Measurements from ENCODE around the gene EARS2. TPM values are rescaled to one million over a fixed set of nuclear protein-coding genes. Genes with fewer than 3 reads are reported as not detected.

EARS2 gene
- total and polyA plus RNA-seq, 9 of the 15 experiments (the other 6 are each of a cell fraction or from before 2014, with no cell fraction given) = 17.6 to 58.6 (median 36.3) TPM

DNA sequence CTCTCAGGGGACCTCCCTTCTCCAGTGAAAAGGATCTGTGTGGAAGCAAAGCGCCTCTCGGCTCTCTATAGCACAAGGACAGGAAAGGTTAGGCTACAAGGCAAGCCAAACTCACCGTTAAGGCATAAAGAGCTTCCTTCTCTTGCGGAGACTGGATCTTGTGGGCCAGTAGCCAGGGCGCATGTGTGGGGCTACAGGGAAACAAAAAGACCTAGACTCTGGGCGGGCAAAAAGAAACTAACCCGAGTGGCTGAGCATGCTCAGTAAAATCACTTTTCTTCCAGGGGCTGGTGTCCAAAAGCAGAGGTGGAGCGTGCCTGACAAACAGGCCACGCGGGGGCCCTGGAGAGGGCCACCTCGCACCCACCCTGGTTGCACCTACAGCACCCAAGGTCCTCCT is 63.0 kb downstream of the EARS2 start:
- in situ Hi-C loops (cut with MboI) (no loop called here), intact Hi-C loops (cut with micrococcal nuclease) (no loop called here)
- DNase-seq (ENCODE audit: extremely low read depth in 1 of 4, low spot score in 3 of 4) (peak in 1 of 4 experiments; percentile 15), FAIRE-seq (no peak), ATAC-seq (no peak)
- H3K27me3 ChIP-seq (ENCODE audit: control insufficient read depth in 2 of 2, insufficient read depth in 2 of 2, low read length in 2 of 2) = no peaks in the 10 kb centered on the region
- no peak overlapping the region for H3K4me2 ChIP-seq (ENCODE audit: insufficient read depth, low read length)
- H3K4me1 ChIP-seq (replicated peaks in 1 of 2; ENCODE audit: control insufficient read depth in 2 of 2, insufficient read depth in 2 of 2, low read length in 2 of 2) = peaks cover 10 to 20% of the 10 kb centered on the region in 2 experiments; a peak in 4 of 5 replicates
- H3K4me3 ChIP-seq = no peak overlapping the region
- peak overlapping the region in 1 of 2 experiments; percentile 40; a peak in 1 of 4 replicates for H3K9ac ChIP-seq (ENCODE audit: insufficient read depth in 1 of 2, low read depth in 2 of 2, low read length in 2 of 2)
- no TSS peak for BruUV-seq (replicated peaks)
- ChIA-PET CTCF (ENCODE audit: low intra/inter-chr PET ratio) (no interaction called here), POLR2A (no interaction called here)
- H3K9me1 ChIP-seq (ENCODE audit: control insufficient read depth, insufficient read depth, low read length) = no peaks in the 10 kb centered on the region
- peaks cover 32% of the 10 kb centered on the region for H3K79me2 ChIP-seq (ENCODE audit: control insufficient read depth, insufficient read depth, low read length)
- no peak overlapping the region for H3K27ac ChIP-seq (ENCODE audit: extremely low read depth, low read depth, low read length)
- WGBS (ENCODE audit: insufficient coverage, low coverage, missing lambda C conversion rate) = 88% methylated on average over 8 of the region's 11 CpGs
- no peaks in the 10 kb centered on the region for H3K9me3 ChIP-seq (replicated peaks; ENCODE audit: control insufficient read depth, insufficient read depth, low read depth, low read length)
- H2AFZ ChIP-seq (ENCODE audit: low read depth, low read length) = no peak overlapping the region
- peaks cover 16% of the 10 kb centered on the region for H4K20me1 ChIP-seq (replicated peaks; ENCODE audit: control insufficient read depth, insufficient read depth, low read length)
- H3K36me3 ChIP-seq (ENCODE audit: control insufficient read depth, insufficient read depth, low read length) = peaks cover 74% of the 10 kb centered on the region
- TF ChIP-seq ZNF133 (CRISPR knock-in tag; IDR thresholded peaks at IDR 0.05) (no peak), MAZ (CRISPR knock-in tag; conservative IDR thresholded peaks at IDR 0.05 in 1 of 2, IDR thresholded peaks at IDR 0.05 in 1 of 2) (no peak), ZNF146 (CRISPR knock-in tag; IDR thresholded peaks at IDR 0.05; ENCODE audit: unreplicated experiment) (no peak), SRSF1 (IDR thresholded peaks at IDR 0.05; ENCODE audit: low read depth, low read length) (no peak), MAFG (tag; conservative IDR thresholded peaks at IDR 0.05) (no peak), MEIS2 (IDR thresholded peaks at IDR 0.05; ENCODE audit: partially characterized antibody) (no peak), NEUROD1 (IDR thresholded peaks at IDR 0.05; ENCODE audit: borderline replicate concordance, low read depth, low read length, partially characterized antibody) (no peak), ZBTB8A (IDR thresholded peaks at IDR 0.05; ENCODE audit: partially characterized antibody) (no peak), HDAC3 (IDR thresholded peaks at IDR 0.05; ENCODE audit: borderline replicate concordance, partially characterized antibody) (no peak), HNRNPH1 (optimal IDR thresholded peaks at IDR 0.05; ENCODE audit: low read depth, low read length) (no peak), ZFP1 (CRISPR knock-in tag; IDR thresholded peaks at IDR 0.05) (no peak), BRF2 (IDR thresholded peaks at IDR 0.05; ENCODE audit: borderline replicate concordance, insufficient read depth, insufficient read length) (no peak), ZNF707 (CRISPR knock-in tag; conservative IDR thresholded peaks at IDR 0.05) (no peak), ZKSCAN8 (CRISPR knock-in tag; IDR thresholded peaks at IDR 0.05) (no peak), HDAC1 (IDR thresholded peaks at IDR 0.05) (no peak)
- TF ChIP-seq, protein P1, sequence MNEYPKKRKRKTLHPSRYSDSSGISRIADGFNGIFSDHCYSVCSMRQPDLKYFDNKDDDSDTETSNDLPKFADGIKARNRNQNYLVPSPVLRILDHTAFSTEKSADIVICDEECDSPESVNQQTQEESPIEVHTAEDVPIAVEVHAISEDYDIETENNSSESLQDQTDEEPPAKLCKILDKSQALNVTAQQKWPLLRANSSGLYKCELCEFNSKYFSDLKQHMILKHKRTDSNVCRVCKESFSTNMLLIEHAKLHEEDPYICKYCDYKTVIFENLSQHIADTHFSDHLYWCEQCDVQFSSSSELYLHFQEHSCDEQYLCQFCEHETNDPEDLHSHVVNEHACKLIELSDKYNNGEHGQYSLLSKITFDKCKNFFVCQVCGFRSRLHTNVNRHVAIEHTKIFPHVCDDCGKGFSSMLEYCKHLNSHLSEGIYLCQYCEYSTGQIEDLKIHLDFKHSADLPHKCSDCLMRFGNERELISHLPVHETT (CRISPR knock-in tag; conservative IDR thresholded peaks at IDR 0.05 in 1 of 2, IDR thresholded peaks at IDR 0.05 in 1 of 2) = no peak
- TF ChIP-seq, protein P2, sequence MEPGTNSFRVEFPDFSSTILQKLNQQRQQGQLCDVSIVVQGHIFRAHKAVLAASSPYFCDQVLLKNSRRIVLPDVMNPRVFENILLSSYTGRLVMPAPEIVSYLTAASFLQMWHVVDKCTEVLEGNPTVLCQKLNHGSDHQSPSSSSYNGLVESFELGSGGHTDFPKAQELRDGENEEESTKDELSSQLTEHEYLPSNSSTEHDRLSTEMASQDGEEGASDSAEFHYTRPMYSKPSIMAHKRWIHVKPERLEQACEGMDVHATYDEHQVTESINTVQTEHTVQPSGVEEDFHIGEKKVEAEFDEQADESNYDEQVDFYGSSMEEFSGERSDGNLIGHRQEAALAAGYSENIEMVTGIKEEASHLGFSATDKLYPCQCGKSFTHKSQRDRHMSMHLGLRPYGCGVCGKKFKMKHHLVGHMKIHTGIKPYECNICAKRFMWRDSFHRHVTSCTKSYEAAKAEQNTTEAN (CRISPR knock-in tag; IDR thresholded peaks at IDR 0.05) = no peak
